Measurements from ENCODE around the gene CRIP1.

Gene CRIP1

GRCh38 chr14:105525326-105525725 is 38.6 kb downstream of the CRIP1 start:
- no peak for FAIRE-seq
- TF ChIP-seq CTCF (IDR thresholded peaks at IDR 0.05; ENCODE audit: insufficient read depth, missing control alignments), result no peak
- DNase-seq (ENCODE audit: insufficient read length, low spot score), result no peak

- no peak for FAIRE-seq
- DNase-seq (ENCODE audit: insufficient read length, low spot score), result no peak
- no peak for TF ChIP-seq CTCF (IDR thresholded peaks at IDR 0.05; ENCODE audit: insufficient read depth, missing control alignments)
Observed at GRCh38 chr14:105525861-105526775, 39.4 kb downstream of the CRIP1 start, which contains the start of gene TMEM121. Gene TMEM121, plus strand, starts transcription at chr14:105526583. Its CDS starts 2,252 bp downstream, at chr14:105528835.

- no peak for DNase-seq (ENCODE audit: insufficient read length, low spot score)
- no peak for TF ChIP-seq CTCF (IDR thresholded peaks at IDR 0.05; ENCODE audit: insufficient read depth, missing control alignments)
Observed at GRCh38 chr14:105526776-105527380, 40.2 kb downstream of the CRIP1 start.

DNA sequence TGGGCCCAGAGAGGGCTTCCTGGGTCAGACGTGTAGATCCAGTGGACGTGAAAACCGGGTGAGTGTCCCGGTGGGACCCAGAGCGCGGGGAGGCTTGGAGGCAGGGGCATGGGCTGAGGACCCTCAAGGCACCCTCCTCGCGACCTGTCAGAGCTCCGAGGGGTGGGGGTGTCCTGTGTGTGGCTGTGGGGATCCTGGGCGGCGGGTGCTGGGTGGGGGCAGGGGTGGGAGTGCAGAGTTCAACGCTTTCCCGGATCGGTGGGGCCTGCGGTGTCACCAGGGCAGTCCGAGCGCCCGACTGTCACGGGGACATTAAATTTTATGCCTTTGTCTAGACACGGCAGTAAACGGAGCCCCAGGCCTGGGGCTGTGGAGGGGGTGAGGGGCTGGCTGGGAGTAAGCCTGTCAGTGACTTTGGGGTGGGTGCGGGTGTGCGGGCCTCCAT is 40.7 kb downstream of the CRIP1 start:
- TF ChIP-seq CTCF (IDR thresholded peaks at IDR 0.05; ENCODE audit: insufficient read depth, missing control alignments), result no peak
- FAIRE-seq, result no peak

More at GRCh38 chr14:105526776-105527380, 40.2 kb downstream of the CRIP1 start:
- FAIRE-seq, result no peak

GRCh38 chr14:105527826-105528585 is 41.3 kb downstream of the CRIP1 start:
- peak; percentile 75 for TF ChIP-seq CTCF (IDR thresholded peaks at IDR 0.05; ENCODE audit: insufficient read depth, missing control alignments)
- DNase-seq (ENCODE audit: insufficient read length, low spot score), result peak; percentile 95

More for the DNA sequence above, 40.7 kb downstream of the CRIP1 start:
- no peak for DNase-seq (ENCODE audit: insufficient read length, low spot score)

GRCh38 chr14:105528586-105529318 is 42.1 kb downstream of the CRIP1 start:
- DNase-seq (ENCODE audit: insufficient read length, low spot score) (no peak), FAIRE-seq (no peak)
- no peak for TF ChIP-seq CTCF (IDR thresholded peaks at IDR 0.05; ENCODE audit: insufficient read depth, missing control alignments)

More at GRCh38 chr14:105527826-105528585, 41.3 kb downstream of the CRIP1 start:
- FAIRE-seq, result no peak

All from D721Med (cell line).